GM06990 (cell line): ENCODE results near the gene CCBE1.

Experiments used
- DNase-seq: peaks from one replicate; pipeline ENCODE4 v3.0.0-alpha.2; 2011; ENCODE audit not compliant: insufficient read length; ENCODE audit errors: extremely low read depth
- H3K27me3 ChIP-seq: replicated peaks from 2 replicates; pipeline ENCODE4 v1.6.0; 2011; ENCODE audit warnings: low read length; ENCODE audit not compliant: control insufficient read depth, insufficient read depth
- H3K36me3 ChIP-seq: 2 replicates; pipeline ENCODE4 v1.5.1; 2011; ENCODE audit warnings: low read length; ENCODE audit not compliant: control insufficient read depth, insufficient read depth
- H3K4me3 ChIP-seq: replicated peaks from 2 replicates; pipeline ENCODE4 v1.5.1; 2011; ENCODE audit warnings: low read depth, mild to moderate bottlenecking, control low read depth, low read length
- TF ChIP-seq, protein P1 (sequence below): IDR thresholded peaks from 2 replicates; pipeline ENCODE4 v1.5.1; 2011; ENCODE audit warnings: low read length, control low read depth, mild to moderate bottlenecking, inconsistent platforms; ENCODE audit not compliant: insufficient read depth, poor library complexity, severe bottlenecking

Gene CCBE1

DNA sequence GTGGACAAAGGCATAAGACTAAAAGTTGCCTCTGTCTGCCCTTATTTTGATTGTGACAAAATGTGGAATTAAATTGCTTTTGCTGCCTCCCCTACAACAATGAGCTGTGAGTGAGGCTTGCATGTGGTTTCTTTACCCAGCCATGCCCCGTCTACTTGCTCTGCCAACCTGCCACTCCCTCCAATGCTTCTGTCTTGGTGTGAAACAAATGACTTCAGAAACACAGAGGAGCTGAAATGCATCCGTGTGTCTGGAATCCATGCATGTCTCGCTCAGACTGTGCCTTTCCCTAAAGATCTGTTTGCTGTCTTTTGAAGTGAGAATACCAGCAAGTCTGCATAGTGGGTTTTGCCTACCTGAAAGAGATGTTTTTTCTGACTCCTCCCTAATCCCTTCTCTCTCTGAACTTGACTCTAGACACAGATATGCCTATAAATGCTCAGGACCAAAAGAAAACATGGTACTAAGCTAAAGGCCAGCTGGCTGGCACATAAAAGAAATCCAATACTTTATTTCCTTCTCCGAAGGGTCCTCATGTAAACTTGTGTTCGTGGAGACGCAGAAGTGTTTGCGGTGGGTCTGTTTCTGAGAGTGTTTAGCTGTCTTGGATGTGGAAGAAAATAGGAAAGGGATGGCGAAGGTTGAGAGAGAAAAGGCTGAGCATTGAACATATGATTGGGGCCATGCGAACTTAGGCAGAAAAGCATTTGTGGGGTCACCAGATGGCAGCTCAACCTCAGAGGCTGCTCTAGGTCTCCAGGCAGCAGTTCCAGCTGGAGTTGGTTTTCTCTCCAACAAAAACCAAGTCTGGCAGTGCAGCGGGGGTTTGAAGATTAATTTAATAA lies 120.5 kb downstream of the CCBE1 start:
- Histone ChIP-seq H3K36me3 (no peaks in the 10 kb centered on the region), H3K4me3 (no peak overlapping the region), H3K27me3 (no peaks in the 10 kb centered on the region; the same call in none of the 2 replicates)
- TF ChIP-seq, protein P1, sequence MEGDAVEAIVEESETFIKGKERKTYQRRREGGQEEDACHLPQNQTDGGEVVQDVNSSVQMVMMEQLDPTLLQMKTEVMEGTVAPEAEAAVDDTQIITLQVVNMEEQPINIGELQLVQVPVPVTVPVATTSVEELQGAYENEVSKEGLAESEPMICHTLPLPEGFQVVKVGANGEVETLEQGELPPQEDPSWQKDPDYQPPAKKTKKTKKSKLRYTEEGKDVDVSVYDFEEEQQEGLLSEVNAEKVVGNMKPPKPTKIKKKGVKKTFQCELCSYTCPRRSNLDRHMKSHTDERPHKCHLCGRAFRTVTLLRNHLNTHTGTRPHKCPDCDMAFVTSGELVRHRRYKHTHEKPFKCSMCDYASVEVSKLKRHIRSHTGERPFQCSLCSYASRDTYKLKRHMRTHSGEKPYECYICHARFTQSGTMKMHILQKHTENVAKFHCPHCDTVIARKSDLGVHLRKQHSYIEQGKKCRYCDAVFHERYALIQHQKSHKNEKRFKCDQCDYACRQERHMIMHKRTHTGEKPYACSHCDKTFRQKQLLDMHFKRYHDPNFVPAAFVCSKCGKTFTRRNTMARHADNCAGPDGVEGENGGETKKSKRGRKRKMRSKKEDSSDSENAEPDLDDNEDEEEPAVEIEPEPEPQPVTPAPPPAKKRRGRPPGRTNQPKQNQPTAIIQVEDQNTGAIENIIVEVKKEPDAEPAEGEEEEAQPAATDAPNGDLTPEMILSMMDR, result no peak
- DNase-seq, result no peak

DNA sequence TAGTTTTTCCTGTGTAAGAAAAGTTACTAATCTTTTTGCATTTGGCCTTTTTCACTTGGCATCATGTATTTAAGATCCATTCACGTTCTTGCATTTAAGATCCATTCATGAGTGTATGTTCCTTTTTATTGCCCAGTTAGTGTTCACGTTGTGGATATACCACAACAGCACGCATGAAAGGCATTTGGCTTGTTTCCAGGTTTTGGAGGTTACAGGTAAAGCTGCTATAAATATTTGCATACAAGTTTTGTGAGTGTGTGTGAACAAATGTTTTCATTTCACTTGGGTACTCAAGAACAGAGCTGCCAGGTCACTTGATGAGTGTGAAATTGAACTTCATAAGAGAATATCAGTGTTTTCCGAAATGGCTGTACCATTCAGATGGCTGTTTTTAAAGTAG lies 121.2 kb downstream of the CCBE1 start:
- no peak for DNase-seq
- no peak overlapping the region for H3K4me3 ChIP-seq
- H3K36me3 ChIP-seq, result no peaks in the 10 kb centered on the region
- TF ChIP-seq, protein P1, result no peak
- no peaks in the 10 kb centered on the region; the same call in none of the 2 replicates for H3K27me3 ChIP-seq

- TF ChIP-seq, protein P1, result no peak
- Histone ChIP-seq H3K4me3 (no peak overlapping the region), H3K36me3 (no peaks in the 10 kb centered on the region), H3K27me3 (no peaks in the 10 kb centered on the region; the same call in 1 of the 2 replicates)
- no peak for DNase-seq
Observed at GRCh38 chr18:59573962-59574361, 123.3 kb downstream of the CCBE1 start.

- DNase-seq, result no peak
- no peaks in the 10 kb centered on the region for H3K36me3 ChIP-seq
- H3K27me3 ChIP-seq, result peaks cover 2% of the 10 kb centered on the region
- no peak overlapping the region for H3K4me3 ChIP-seq
- TF ChIP-seq, protein P1, result no peak
Observed at GRCh38 chr18:59571902-59572301, 125.3 kb downstream of the CCBE1 start.

DNA sequence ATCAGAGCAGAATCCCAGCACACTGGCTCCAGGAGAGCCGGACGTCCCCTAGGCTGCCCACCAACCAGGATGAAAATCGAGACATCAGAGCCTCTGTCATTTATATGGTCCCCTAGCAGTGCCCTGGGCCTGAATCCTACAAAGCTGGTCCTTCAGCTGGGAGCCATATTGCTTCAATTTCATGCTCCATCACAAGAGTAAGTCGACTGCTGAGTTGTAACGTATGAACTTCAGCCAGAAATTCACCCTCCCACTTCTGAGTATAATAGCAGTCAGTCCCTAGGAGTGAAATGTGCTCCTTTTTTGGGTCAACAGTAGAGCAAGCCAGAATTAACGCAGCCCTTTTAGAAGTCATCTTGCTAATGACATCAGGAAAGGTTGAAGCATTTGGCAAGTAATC lies 126.4 kb downstream of the CCBE1 start:
- Histone ChIP-seq H3K36me3 (no peaks in the 10 kb centered on the region), H3K27me3 (peaks cover 2% of the 10 kb centered on the region), H3K4me3 (no peak overlapping the region)
- no peak for DNase-seq
- TF ChIP-seq, protein P1, result no peak
